ENCODE measurements around the gene ZFP36. TPM values are rescaled to one million over a fixed set of nuclear protein-coding genes. Genes with fewer than 3 reads are reported as not detected.

ZFP36 gene
- total and polyA plus RNA-seq, 2 donors (not counting 1 experiment from before 2014, with no cell fraction given): 5.6 to 11.4 TPM

DNA sequence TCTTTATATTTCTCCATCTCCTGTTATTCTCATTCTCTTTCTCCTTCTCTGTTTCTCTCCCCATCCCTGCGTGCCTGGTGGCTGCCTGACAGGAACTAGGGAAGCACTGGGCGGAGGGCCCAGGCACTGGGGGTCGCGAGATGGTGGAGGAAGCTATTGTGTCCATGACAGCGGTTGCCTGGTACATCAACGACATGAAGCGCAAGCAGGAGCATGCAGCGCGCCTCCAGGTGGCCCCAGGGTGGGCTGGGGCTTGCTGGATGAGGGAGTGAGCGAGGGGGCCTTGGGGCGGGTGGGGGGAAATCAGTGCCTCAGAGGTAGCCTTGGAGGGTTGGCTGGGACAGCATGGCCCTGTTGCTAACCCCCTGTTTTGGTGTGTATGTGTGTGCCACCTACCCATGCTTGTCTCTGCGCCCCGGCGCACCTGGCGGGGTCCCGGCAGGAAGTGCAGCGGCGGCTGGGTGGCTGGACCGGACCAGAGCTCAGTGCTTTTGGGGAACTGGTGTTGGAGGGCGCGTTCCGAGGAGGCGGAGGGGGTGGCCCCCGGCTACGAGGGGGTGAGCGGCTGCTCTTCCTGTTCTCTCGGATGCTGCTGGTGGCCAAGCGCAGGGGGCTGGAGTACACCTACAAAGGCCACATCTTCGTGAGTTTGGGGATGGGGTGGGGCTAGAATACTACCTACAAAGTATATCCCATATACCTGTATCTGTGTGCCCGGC lies 11.0 kb downstream of the ZFP36 start:
- no peak for DNase-seq (ENCODE audit: low read depth in 2 of 2)
- peaks cover 20% of the 10 kb centered on the region for H3K79me2 ChIP-seq (ENCODE audit: control insufficient read depth, insufficient read depth, low read length)
- no peak overlapping the region for H3K27ac ChIP-seq (ENCODE audit: insufficient read depth, low read length)
- no peak overlapping the region for H2AFZ ChIP-seq (ENCODE audit: low read length)
- peaks cover 7% of the 10 kb centered on the region for H3K4me1 ChIP-seq (ENCODE audit: control insufficient read depth, extremely low read depth, insufficient read depth, low read length)
- TF ChIP-seq, protein P1, sequence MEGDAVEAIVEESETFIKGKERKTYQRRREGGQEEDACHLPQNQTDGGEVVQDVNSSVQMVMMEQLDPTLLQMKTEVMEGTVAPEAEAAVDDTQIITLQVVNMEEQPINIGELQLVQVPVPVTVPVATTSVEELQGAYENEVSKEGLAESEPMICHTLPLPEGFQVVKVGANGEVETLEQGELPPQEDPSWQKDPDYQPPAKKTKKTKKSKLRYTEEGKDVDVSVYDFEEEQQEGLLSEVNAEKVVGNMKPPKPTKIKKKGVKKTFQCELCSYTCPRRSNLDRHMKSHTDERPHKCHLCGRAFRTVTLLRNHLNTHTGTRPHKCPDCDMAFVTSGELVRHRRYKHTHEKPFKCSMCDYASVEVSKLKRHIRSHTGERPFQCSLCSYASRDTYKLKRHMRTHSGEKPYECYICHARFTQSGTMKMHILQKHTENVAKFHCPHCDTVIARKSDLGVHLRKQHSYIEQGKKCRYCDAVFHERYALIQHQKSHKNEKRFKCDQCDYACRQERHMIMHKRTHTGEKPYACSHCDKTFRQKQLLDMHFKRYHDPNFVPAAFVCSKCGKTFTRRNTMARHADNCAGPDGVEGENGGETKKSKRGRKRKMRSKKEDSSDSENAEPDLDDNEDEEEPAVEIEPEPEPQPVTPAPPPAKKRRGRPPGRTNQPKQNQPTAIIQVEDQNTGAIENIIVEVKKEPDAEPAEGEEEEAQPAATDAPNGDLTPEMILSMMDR (conservative IDR thresholded peaks at IDR 0.05 in 1 of 2, IDR thresholded peaks at IDR 0.05 in 1 of 2; ENCODE audit: low read depth in 1 of 2, low read length in 2 of 2): no peak
- TF ChIP-seq EZH2 (IDR thresholded peaks at IDR 0.05; ENCODE audit: low read length, missing control alignments): no peak
- H3K4me3 ChIP-seq (replicated peaks in 1 of 4; ENCODE audit: control extremely low read depth in 1 of 4, insufficient read depth in 1 of 4, low read depth in 3 of 4, low read length in 4 of 4): no peak overlapping the region
- no peaks in the 10 kb centered on the region for H3K9me3 ChIP-seq (ENCODE audit: control insufficient read depth, insufficient read depth, low read depth, low read length)
- no peak overlapping the region for H3K4me2 ChIP-seq (ENCODE audit: extremely low read depth, insufficient read depth, low read length)
- peaks cover 16% of the 10 kb centered on the region for H3K36me3 ChIP-seq (ENCODE audit: control insufficient read depth, insufficient read depth, low read length)
- H3K9ac ChIP-seq (ENCODE audit: insufficient read depth, low read length): no peak overlapping the region
- H3K27me3 ChIP-seq (ENCODE audit: control insufficient read depth, insufficient read depth, low read length): no peaks in the 10 kb centered on the region
- H4K20me1 ChIP-seq (ENCODE audit: control insufficient read depth, extremely low read depth, insufficient read depth, low read length): no peaks in the 10 kb centered on the region

DNA sequence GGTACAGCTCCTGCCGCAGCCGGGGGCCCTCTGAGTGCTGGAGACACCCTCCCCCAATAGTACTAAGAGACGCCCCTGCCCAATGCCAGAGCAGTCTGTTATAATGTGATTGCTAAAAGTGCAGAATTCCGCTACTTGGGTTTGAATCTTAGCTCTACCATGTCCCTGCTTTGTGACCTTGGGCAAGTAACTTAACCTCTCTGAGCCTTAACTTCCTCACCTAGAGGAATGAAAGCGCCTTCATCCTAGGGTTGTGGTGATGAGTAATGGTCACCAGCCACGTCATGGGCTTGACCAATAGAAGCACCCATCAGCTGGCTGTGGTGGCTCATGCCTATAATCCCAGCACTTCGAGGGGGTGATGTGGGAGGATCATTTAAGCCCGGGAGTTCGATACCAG lies 12.4 kb downstream of the ZFP36 start:
- H3K79me2 ChIP-seq (ENCODE audit: control insufficient read depth, insufficient read depth, low read length): peaks cover 19% of the 10 kb centered on the region
- H3K4me3 ChIP-seq (replicated peaks in 1 of 4; ENCODE audit: control extremely low read depth in 1 of 4, insufficient read depth in 1 of 4, low read depth in 3 of 4, low read length in 4 of 4): no peak overlapping the region
- no peak overlapping the region for H3K9ac ChIP-seq (ENCODE audit: insufficient read depth, low read length)
- H4K20me1 ChIP-seq (ENCODE audit: control insufficient read depth, extremely low read depth, insufficient read depth, low read length): no peaks in the 10 kb centered on the region
- H3K36me3 ChIP-seq (ENCODE audit: control insufficient read depth, insufficient read depth, low read length): peaks cover 27% of the 10 kb centered on the region
- no peak overlapping the region for H3K4me2 ChIP-seq (ENCODE audit: extremely low read depth, insufficient read depth, low read length)
- no peaks in the 10 kb centered on the region for H3K27me3 ChIP-seq (ENCODE audit: control insufficient read depth, insufficient read depth, low read length)
- H2AFZ ChIP-seq (ENCODE audit: low read length): no peak overlapping the region
- no peak overlapping the region for H3K27ac ChIP-seq (ENCODE audit: insufficient read depth, low read length)
- no peak for DNase-seq (ENCODE audit: low read depth in 2 of 2)
- TF ChIP-seq, protein P1 (conservative IDR thresholded peaks at IDR 0.05 in 1 of 2, IDR thresholded peaks at IDR 0.05 in 1 of 2; ENCODE audit: low read depth in 1 of 2, low read length in 2 of 2): no peak
- no peak for TF ChIP-seq EZH2 (IDR thresholded peaks at IDR 0.05; ENCODE audit: low read length, missing control alignments)
- peaks cover 7% of the 10 kb centered on the region for H3K4me1 ChIP-seq (ENCODE audit: control insufficient read depth, extremely low read depth, insufficient read depth, low read length)
- H3K9me3 ChIP-seq (ENCODE audit: control insufficient read depth, insufficient read depth, low read depth, low read length): no peaks in the 10 kb centered on the region

DNA sequence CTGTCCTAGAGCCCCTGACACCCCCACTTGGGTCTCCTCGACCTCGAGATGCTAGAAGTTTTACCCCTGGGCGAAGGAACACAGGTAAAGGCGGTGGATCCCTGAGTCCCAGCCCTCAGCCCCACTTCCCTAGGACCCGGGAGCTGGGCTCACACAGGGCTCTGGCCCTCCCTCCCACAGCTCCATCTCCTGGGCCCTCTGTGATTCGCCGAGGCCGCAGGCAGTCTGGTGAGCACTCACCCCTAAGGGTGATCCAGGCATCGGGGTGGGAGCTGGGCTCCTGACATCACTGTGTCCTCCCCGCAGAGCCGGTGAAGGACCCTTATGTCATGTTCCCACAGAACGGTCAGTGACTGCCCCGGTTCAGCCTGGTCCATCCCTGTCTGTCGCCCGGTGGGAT lies 14.1 kb downstream of the ZFP36 start:
- peaks cover 4% of the 10 kb centered on the region for H3K79me2 ChIP-seq (ENCODE audit: control insufficient read depth, insufficient read depth, low read length)
- H3K9ac ChIP-seq (ENCODE audit: insufficient read depth, low read length): no peak overlapping the region
- H3K9me3 ChIP-seq (ENCODE audit: control insufficient read depth, insufficient read depth, low read depth, low read length): no peaks in the 10 kb centered on the region
- no peak overlapping the region for H3K4me2 ChIP-seq (ENCODE audit: extremely low read depth, insufficient read depth, low read length)
- no peak overlapping the region for H3K27ac ChIP-seq (ENCODE audit: insufficient read depth, low read length)
- no peak overlapping the region for H3K4me3 ChIP-seq (replicated peaks in 1 of 4; ENCODE audit: control extremely low read depth in 1 of 4, insufficient read depth in 1 of 4, low read depth in 3 of 4, low read length in 4 of 4)
- H3K4me1 ChIP-seq (ENCODE audit: control insufficient read depth, extremely low read depth, insufficient read depth, low read length): no peaks in the 10 kb centered on the region
- no peaks in the 10 kb centered on the region for H4K20me1 ChIP-seq (ENCODE audit: control insufficient read depth, extremely low read depth, insufficient read depth, low read length)
- no peak for DNase-seq (ENCODE audit: low read depth in 2 of 2)
- H3K36me3 ChIP-seq (ENCODE audit: control insufficient read depth, insufficient read depth, low read length): peaks cover 31% of the 10 kb centered on the region
- TF ChIP-seq EZH2 (IDR thresholded peaks at IDR 0.05; ENCODE audit: low read length, missing control alignments): no peak
- TF ChIP-seq, protein P1 (conservative IDR thresholded peaks at IDR 0.05 in 1 of 2, IDR thresholded peaks at IDR 0.05 in 1 of 2; ENCODE audit: low read depth in 1 of 2, low read length in 2 of 2): no peak
- no peaks in the 10 kb centered on the region for H3K27me3 ChIP-seq (ENCODE audit: control insufficient read depth, insufficient read depth, low read length)
- H2AFZ ChIP-seq (ENCODE audit: low read length): no peak overlapping the region

Data from fibroblast of lung (primary cell).